Stimulated activated naive CD4-positive, alpha-beta T cell treated with Interleukin-2 at 50 U/mL for 16 hours (primary cell): ENCODE measurements around the gene ABHD12B.

Experiments used
- DNase-seq: peaks from one replicate; lab custom pipeline; 2025; lab: John Stamatoyannopoulos, UW

Gene ABHD12B

GRCh38 chr14:50871914-50872732 lies at the start of gene ABHD12B:
ABHD12B (plus strand) TSS chr14:50872053; CDS start chr14:50872175, 122 bp downstream.
- DNase-seq, result no peak

- no peak for DNase-seq
Observed at GRCh38 chr14:50822501-50823042, 49.3 kb upstream of the ABHD12B start.

- DNase-seq, result no peak
Observed at GRCh38 chr14:50823051-50823761, 48.6 kb upstream of the ABHD12B start.

GRCh38 chr14:50823762-50824636 lies 47.9 kb upstream of the ABHD12B start:
- DNase-seq, result no peak

- DNase-seq, result no peak
Observed at GRCh38 chr14:50825307-50825706, 46.5 kb upstream of the ABHD12B start.

GRCh38 chr14:50826681-50827080 lies 45.2 kb upstream of the ABHD12B start:
- no peak for DNase-seq

GRCh38 chr14:50828721-50829488 lies 42.9 kb upstream of the ABHD12B start:
- no peak for DNase-seq

- no peak for DNase-seq
Observed at GRCh38 chr14:50829489-50830043, 42.3 kb upstream of the ABHD12B start.

- peak; percentile 63 for DNase-seq
Observed at GRCh38 chr14:50830044-50830931, 41.6 kb upstream of the ABHD12B start.

- peak; percentile 69 for DNase-seq
Observed at GRCh38 chr14:50830932-50831725, 40.7 kb upstream of the ABHD12B start, which contains the start of gene NIN. NIN (minus strand) TSS chr14:50831162; CDS start chr14:50822056, 9,106 bp downstream.

GRCh38 chr14:50831726-50832168 lies 40.1 kb upstream of the ABHD12B start:
- DNase-seq, result no peak

GRCh38 chr14:50832935-50833630 lies 38.8 kb upstream of the ABHD12B start:
- DNase-seq, result no peak

- no peak for DNase-seq
Observed at GRCh38 chr14:50834802-50835276, 37.0 kb upstream of the ABHD12B start.

- DNase-seq, result no peak
Observed at GRCh38 chr14:50835280-50835679, 36.6 kb upstream of the ABHD12B start.

GRCh38 chr14:50836515-50836914 lies 35.3 kb upstream of the ABHD12B start:
- no peak for DNase-seq

GRCh38 chr14:50837271-50837670 lies 34.6 kb upstream of the ABHD12B start:
- DNase-seq, result no peak

- no peak for DNase-seq
Observed at GRCh38 chr14:50837850-50838470, 33.9 kb upstream of the ABHD12B start.

- no peak for DNase-seq
Observed at GRCh38 chr14:50839048-50839447, 32.8 kb upstream of the ABHD12B start.
